Nephron (organoid): Measurements from ENCODE around the gene RTN4RL1.
"Not testable (repeated sequence)": the region's sequence is repeated elsewhere in the genome, so short reads cannot be mapped to it uniquely, and the experiment has no call there.

ENCODE experiments used
- H3K27ac Mint-ChIP-seq, 3 experiments: 2 replicates each; pipeline ENCODE4 v1.8.0; 2020; ENCODE audit warnings: mixed read lengths in 3 of 3, mild to moderate bottlenecking in 2 of 3, moderate library complexity in 1 of 3
- H3K27me3 Mint-ChIP-seq: 2 replicates; pipeline ENCODE4 v1.8.0; 2021; ENCODE audit warnings: low read depth, mild to moderate bottlenecking, moderate library complexity, mixed read lengths
- H3K36me3 Mint-ChIP-seq: 2 replicates; pipeline ENCODE4 v1.8.0; 2020; ENCODE audit warnings: low read depth, mixed read lengths
- H3K4me1 Mint-ChIP-seq: 2 replicates; pipeline ENCODE4 v1.8.0; 2020; ENCODE audit warnings: mixed read lengths
- H3K4me3 Mint-ChIP-seq, 3 experiments: 2 replicates each; pipeline ENCODE4 v1.8.0; 2020; ENCODE audit warnings: mild to moderate bottlenecking in 3 of 3, mixed read lengths in 3 of 3, moderate library complexity in 2 of 3
- H3K9me3 Mint-ChIP-seq: 2 replicates; pipeline ENCODE4 v1.8.0; 2020; ENCODE audit warnings: mixed read lengths
- TF ChIP-seq, protein P1 (sequence below), 3 experiments: fragments of 200-600 bp; sonication (generic); IDR thresholded peaks; one replicate each; pipeline ENCODE4 v1.5.0; 2021; ENCODE audit warnings: antibody characterized with exemption in 3 of 3; ENCODE audit not compliant: unreplicated experiment in 3 of 3

The RTN4RL1 gene

GRCh38 chr17:2016494-2016893 is 8.6 kb downstream of the RTN4RL1 start:
- H3K9me3 Mint-ChIP-seq, result peaks cover 3% of the 10 kb centered on the region
- no peak overlapping the region for H3K4me3 Mint-ChIP-seq

DNA sequence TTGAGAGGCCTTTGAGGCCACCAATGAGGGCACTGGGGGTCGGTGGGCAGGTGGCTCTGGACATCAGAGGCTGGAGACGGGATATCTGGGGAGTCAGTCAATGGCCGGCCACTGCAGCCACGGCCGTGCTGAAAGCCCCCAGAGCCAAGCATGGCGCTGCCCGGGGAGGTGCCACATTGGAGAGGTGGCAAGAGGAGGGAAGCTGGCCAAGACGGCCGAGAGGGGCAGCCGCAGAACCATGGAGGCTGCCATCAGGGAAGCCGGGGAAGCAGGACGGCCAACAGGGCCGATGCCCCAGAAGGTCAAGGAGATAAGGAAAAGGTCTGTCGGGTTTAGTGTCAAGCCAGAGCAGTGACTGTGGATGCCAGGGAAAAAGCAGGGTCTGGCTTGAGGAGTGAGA is 9.8 kb downstream of the RTN4RL1 start:
- Mint-ChIP-seq H3K4me3 (no peak overlapping the region), H3K27me3 (peaks cover 81% of the 10 kb centered on the region), H3K4me1 (peaks cover 26% of the 10 kb centered on the region), H3K36me3 (no peaks in the 10 kb centered on the region), H3K9me3 (peaks cover 3% of the 10 kb centered on the region), H3K27ac (no peak overlapping the region)
- TF ChIP-seq, protein P1, sequence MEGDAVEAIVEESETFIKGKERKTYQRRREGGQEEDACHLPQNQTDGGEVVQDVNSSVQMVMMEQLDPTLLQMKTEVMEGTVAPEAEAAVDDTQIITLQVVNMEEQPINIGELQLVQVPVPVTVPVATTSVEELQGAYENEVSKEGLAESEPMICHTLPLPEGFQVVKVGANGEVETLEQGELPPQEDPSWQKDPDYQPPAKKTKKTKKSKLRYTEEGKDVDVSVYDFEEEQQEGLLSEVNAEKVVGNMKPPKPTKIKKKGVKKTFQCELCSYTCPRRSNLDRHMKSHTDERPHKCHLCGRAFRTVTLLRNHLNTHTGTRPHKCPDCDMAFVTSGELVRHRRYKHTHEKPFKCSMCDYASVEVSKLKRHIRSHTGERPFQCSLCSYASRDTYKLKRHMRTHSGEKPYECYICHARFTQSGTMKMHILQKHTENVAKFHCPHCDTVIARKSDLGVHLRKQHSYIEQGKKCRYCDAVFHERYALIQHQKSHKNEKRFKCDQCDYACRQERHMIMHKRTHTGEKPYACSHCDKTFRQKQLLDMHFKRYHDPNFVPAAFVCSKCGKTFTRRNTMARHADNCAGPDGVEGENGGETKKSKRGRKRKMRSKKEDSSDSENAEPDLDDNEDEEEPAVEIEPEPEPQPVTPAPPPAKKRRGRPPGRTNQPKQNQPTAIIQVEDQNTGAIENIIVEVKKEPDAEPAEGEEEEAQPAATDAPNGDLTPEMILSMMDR (IDR thresholded peaks at IDR 0.05; ENCODE audit: unreplicated experiment in 3 of 3), result no peak

More at GRCh38 chr17:2016494-2016893, 8.6 kb downstream of the RTN4RL1 start:
- Mint-ChIP-seq H3K27me3 (peaks cover 82% of the 10 kb centered on the region), H3K36me3 (no peaks in the 10 kb centered on the region), H3K4me1 (peaks cover 23% of the 10 kb centered on the region), H3K27ac (no peak overlapping the region)
- TF ChIP-seq, protein P1 (IDR thresholded peaks at IDR 0.05; ENCODE audit: unreplicated experiment in 3 of 3), result no peak

DNA sequence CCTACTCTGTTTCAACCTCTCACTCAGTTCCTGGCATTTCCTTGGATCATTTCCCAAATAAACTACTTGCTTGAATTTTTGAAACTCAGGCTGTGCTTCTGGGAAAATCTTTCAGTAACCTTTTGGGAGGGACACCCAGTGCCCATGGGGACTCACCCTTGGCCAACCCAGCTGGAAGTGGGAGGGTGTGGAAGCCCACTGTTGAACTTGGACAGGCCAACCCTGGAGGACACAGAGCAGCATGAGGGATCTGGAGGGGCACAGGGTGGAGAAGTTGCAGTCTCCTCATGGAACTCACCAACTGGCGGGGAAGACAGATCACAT is 11.2 kb downstream of the RTN4RL1 start:
- no peaks in the 10 kb centered on the region for H3K36me3 Mint-ChIP-seq
- TF ChIP-seq, protein P1 (IDR thresholded peaks at IDR 0.05; ENCODE audit: unreplicated experiment in 3 of 3), result no peak
- no peak overlapping the region for H3K4me3 Mint-ChIP-seq
- peaks cover 68% of the 10 kb centered on the region for H3K27me3 Mint-ChIP-seq
- peaks cover 26% of the 10 kb centered on the region for H3K4me1 Mint-ChIP-seq
- H3K27ac Mint-ChIP-seq, result no peak overlapping the region
- peaks cover 3% of the 10 kb centered on the region for H3K9me3 Mint-ChIP-seq

- H3K36me3 Mint-ChIP-seq, H3K27ac Mint-ChIP-seq, H3K9me3 Mint-ChIP-seq: not testable (repeated sequence)
These were observed 11.7 kb downstream of the RTN4RL1 start for GRCh38 chr17:2013220-2013993.

DNA sequence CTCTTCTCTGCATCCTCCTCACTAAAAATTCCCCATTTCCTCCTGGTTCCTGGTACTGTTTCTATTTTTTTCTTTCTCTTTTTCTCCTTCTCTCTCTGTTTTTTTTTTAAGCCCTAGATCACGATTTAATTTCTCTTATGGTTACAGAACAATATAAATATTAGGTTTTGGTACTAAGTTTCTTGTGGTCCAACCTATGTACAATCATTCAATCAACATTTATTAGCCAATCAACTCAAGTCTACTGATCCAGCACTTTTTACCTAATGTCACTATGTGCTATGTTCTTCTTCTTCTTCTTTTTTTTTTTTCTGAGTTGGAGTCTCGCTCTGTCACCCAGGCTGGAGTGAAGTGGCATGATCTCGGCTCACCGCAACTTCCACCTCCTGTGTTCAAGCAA is 12.6 kb downstream of the RTN4RL1 start:
- Mint-ChIP-seq H3K27me3 (peaks cover 53% of the 10 kb centered on the region), H3K9me3 (peaks cover 3% of the 10 kb centered on the region), H3K27ac (no peak overlapping the region), H3K36me3 (no peaks in the 10 kb centered on the region), H3K4me3 (no peak overlapping the region), H3K4me1 (peaks cover 16% of the 10 kb centered on the region)
- TF ChIP-seq, protein P1 (IDR thresholded peaks at IDR 0.05; ENCODE audit: unreplicated experiment in 3 of 3), result no peak

More at GRCh38 chr17:2013220-2013993, 11.7 kb downstream of the RTN4RL1 start:
- peaks cover 62% of the 10 kb centered on the region for H3K27me3 Mint-ChIP-seq
- H3K4me1 Mint-ChIP-seq, result peaks cover 25% of the 10 kb centered on the region
- not testable (repeated sequence) for H3K4me3 Mint-ChIP-seq

DNA sequence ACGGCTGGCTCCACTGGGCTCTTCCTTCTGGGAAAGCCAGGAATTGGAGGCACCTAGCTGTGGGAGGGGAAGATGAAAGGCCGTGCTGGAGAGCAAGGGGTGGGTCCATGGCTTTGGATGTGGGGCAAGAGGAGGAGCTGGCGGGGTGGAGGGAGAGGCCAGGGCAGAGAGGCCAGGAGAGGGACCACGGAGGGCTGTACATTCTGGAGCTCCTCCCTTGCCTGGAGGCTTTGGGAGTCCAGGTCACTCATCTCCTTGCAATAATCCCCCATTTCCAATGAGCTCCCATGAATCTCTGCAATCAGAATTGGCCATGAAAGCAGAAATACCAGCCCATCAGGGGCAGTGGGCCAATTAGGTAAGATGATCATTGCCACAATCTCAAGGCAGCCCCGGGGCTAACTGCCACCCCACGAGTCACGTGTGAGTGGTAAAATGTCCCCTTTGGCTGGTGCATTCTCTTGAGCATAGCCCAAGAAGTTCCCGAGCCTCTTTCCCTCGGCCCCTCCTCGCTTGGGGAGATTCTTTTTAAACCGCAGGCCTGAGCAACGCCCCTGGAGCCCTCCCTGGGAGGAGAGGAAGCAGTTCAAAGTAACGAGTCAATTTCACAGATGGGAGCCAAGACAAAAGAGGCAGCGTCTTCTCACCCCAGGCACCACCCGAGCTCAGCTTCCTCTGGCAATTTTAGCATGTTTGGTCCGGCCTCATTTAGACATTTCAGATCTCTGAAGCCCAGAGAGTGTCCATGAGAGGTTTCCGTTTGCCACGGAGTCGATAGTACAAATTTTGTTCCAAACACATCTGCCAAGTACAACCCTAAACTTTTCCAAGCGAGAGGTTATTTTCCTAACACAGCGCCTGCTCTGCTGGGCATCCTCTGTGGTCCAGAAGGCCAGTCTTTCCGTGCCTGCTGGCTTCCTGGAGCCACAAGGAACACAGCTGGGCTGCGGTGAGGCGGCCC is 13.4 kb downstream of the RTN4RL1 start:
- no peak overlapping the region for H3K4me3 Mint-ChIP-seq
- peaks cover 3% of the 10 kb centered on the region for H3K9me3 Mint-ChIP-seq
- H3K27ac Mint-ChIP-seq, result peak overlapping the region in 1 of 3 experiments; percentile 50
- H3K4me1 Mint-ChIP-seq, result peaks cover 15% of the 10 kb centered on the region
- H3K36me3 Mint-ChIP-seq, result no peaks in the 10 kb centered on the region
- TF ChIP-seq, protein P1 (IDR thresholded peaks at IDR 0.05; ENCODE audit: unreplicated experiment in 3 of 3), result no peak
- peaks cover 45% of the 10 kb centered on the region for H3K27me3 Mint-ChIP-seq
